Mammary epithelial cell (primary cell): ENCODE measurements around the gene TRIM5.

Experiments
- CTCF ChIP-seq, 2 donors: IDR thresholded peaks in 1 of 2; conservative IDR thresholded peaks in 1 of 2; 2 replicates each; pipeline ENCODE4 v1.5.1; 2011 to 2012; ENCODE audit warnings: inconsistent platforms in 2 of 2, low read length in 2 of 2, mild to moderate bottlenecking in 2 of 2, control low read depth in 1 of 2, low read depth in 1 of 2; ENCODE audit not compliant: insufficient read depth in 1 of 2; ENCODE audit errors: extremely low read depth in 1 of 2
- EZH2 ChIP-seq: IDR thresholded peaks from 2 replicates; pipeline ENCODE4 v1.6.1; 2012; ENCODE audit warnings: low read length, inconsistent platforms, borderline replicate concordance

GRCh38 chr11:5646139-5646538 lies 38.7 kb downstream of the TRIM5 start:
- no peak for TF ChIP-seq EZH2
- no peak for TF ChIP-seq CTCF (conservative IDR thresholded peaks at IDR 0.05 in 1 of 2, IDR thresholded peaks at IDR 0.05 in 1 of 2; ENCODE audit: extremely low read depth in 1 of 2, insufficient read depth in 1 of 2, low read depth in 1 of 2, low read length in 2 of 2)
